Naive B cell (primary cell): ENCODE measurements around the gene SCUBE2. TPM values are rescaled to one million over a fixed set of nuclear protein-coding genes. Genes with fewer than 3 reads are reported as not detected.
"Not testable (repeated sequence)": the region's sequence is repeated elsewhere in the genome, so short reads cannot be mapped to it uniquely, and the experiment has no call there.

ENCODE experiments used
- ATAC-seq, 2 donors: fragments of 150-1000 bp; cut with Tn5 transposase; 2 replicates each; pipeline ENCODE4 v1.10.0; 2021; ENCODE audit warnings: low read depth in 2 of 2, mild to moderate bottlenecking in 2 of 2, moderate library complexity in 2 of 2
- DNase-seq: peaks from one replicate; pipeline ENCODE4 v3.0.0; 2022
- H3K27ac Mint-ChIP-seq, 6 donors: one replicate each; pipeline ENCODE4 v1.8.0; 2020 to 2022; ENCODE audit warnings: mild to moderate bottlenecking in 6 of 6, mixed read lengths in 6 of 6, moderate library complexity in 5 of 6, inconsistent platforms in 2 of 6
- H3K27me3 Mint-ChIP-seq, 3 donors: one replicate each; pipeline ENCODE4 v1.8.0; 2021 to 2022; ENCODE audit warnings: mixed read lengths in 3 of 3, mild to moderate bottlenecking in 1 of 3
- H3K36me3 Mint-ChIP-seq, 2 donors: one replicate each; pipeline ENCODE4 v1.8.0; 2020 to 2022; ENCODE audit warnings: mixed read lengths in 2 of 2, inconsistent platforms in 1 of 2, mild to moderate bottlenecking in 1 of 2
- H3K4me1 Mint-ChIP-seq, 3 donors: one replicate each; pipeline ENCODE4 v1.8.0; 2020 to 2022; ENCODE audit warnings: mixed read lengths in 3 of 3, inconsistent platforms in 1 of 3, mild to moderate bottlenecking in 1 of 3, moderate library complexity in 1 of 3
- H3K4me3 Mint-ChIP-seq, 8 donors: one replicate each; pipeline ENCODE4 v1.8.0; 2020 to 2022; ENCODE audit warnings: mild to moderate bottlenecking in 8 of 8, mixed read lengths in 8 of 8, moderate library complexity in 8 of 8, inconsistent platforms in 2 of 8
- H3K9me3 Mint-ChIP-seq, 7 donors: one replicate each; pipeline ENCODE4 v1.8.0; 2020 to 2022; ENCODE audit warnings: mixed read lengths in 7 of 7, mild to moderate bottlenecking in 5 of 7, inconsistent platforms in 2 of 7, moderate library complexity in 1 of 7
- polyA plus RNA-seq, 6 donors: library from polyadenylated mRNA; unstranded; fragments of 300-500 nt; fragmentation: Illumina TruSeq; gene quantifications; one replicate each; pipeline ENCODE4 v1.2.3, GENCODE V29; 2021; ENCODE audit warnings: low read depth in 6 of 6

Gene SCUBE2
- polyA plus RNA-seq, 6 donors from 2014 or later: not detected

GRCh38 chr11:9016916-9017642, 74.3 kb downstream of the SCUBE2 start:
- no peak overlapping the region for H3K27ac Mint-ChIP-seq
- H3K36me3 Mint-ChIP-seq: no peaks in the 10 kb centered on the region
- ATAC-seq (no peak), DNase-seq (no peak)
- no peak overlapping the region for H3K4me3 Mint-ChIP-seq
- H3K27me3 Mint-ChIP-seq: peaks cover 13 to 16% (median 15%) of the 10 kb centered on the region in 3 donors
- peaks cover 0 to 5% (median 2%) of the 10 kb centered on the region in 7 donors for H3K9me3 Mint-ChIP-seq
- no peaks in the 10 kb centered on the region for H3K4me1 Mint-ChIP-seq

DNA sequence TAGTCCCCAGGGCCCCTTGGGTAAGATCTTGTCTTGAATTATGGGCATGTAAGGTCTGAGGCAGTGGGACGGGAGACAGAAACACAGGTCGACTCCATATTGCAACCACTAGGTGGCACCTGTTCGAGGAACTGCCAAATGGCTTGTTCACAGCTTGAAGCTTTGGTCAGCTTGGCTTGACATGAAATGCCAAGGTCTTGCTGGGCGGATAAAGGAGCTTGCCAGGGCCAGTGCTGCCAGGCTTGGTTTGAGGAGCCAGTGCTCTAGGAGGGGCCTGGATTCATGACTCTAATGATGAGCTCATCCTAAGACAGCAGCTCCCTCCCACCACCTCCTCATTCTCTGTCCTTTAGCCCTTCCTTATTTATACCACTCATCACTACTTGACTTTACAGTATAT, 75.7 kb downstream of the SCUBE2 start:
- ATAC-seq: peak; percentile 62 to 78

GRCh38 chr11:9014826-9015225, 76.6 kb downstream of the SCUBE2 start:
- Mint-ChIP-seq H3K4me1 (no peaks in the 10 kb centered on the region), H3K9me3 (peaks cover 0 to 14% (median 7%) of the 10 kb centered on the region in 7 donors), H3K4me3 (no peak overlapping the region), H3K27ac (no peak overlapping the region), H3K27me3 (peaks cover 11 to 32% (median 24%) of the 10 kb centered on the region in 3 donors), H3K36me3 (no peaks in the 10 kb centered on the region)
- DNase-seq (no peak), ATAC-seq (no peak)

More for the DNA sequence above, 75.7 kb downstream of the SCUBE2 start:
- Mint-ChIP-seq H3K4me1 (no peaks in the 10 kb centered on the region), H3K36me3 (no peaks in the 10 kb centered on the region), H3K27me3 (peaks cover 11 to 23% (median 19%) of the 10 kb centered on the region in 3 donors), H3K4me3 (no peak overlapping the region), H3K9me3 (peaks cover 0 to 8% (median 2%) of the 10 kb centered on the region in 7 donors), H3K27ac (no peak overlapping the region)
- peak; percentile 36 for DNase-seq

- no peak overlapping the region for H3K27ac Mint-ChIP-seq
- no peaks in the 10 kb centered on the region for H3K4me1 Mint-ChIP-seq
- H3K27me3 Mint-ChIP-seq: peaks cover 11 to 33% (median 24%) of the 10 kb centered on the region in 3 donors
- peaks cover 0 to 14% (median 8%) of the 10 kb centered on the region in 7 donors for H3K9me3 Mint-ChIP-seq
- no peak for DNase-seq
- no peak overlapping the region for H3K4me3 Mint-ChIP-seq
- H3K36me3 Mint-ChIP-seq: no peaks in the 10 kb centered on the region
- no peak for ATAC-seq
Measured at GRCh38 chr11:9013373-9013772, 78.0 kb downstream of the SCUBE2 start.

- not testable (repeated sequence) for H3K27ac Mint-ChIP-seq, ATAC-seq, H3K4me3 Mint-ChIP-seq, H3K36me3 Mint-ChIP-seq, DNase-seq, H3K4me1 Mint-ChIP-seq
- H3K9me3 Mint-ChIP-seq: peaks cover 0 to 18% (median 9%) of the 10 kb centered on the region in 7 donors
- H3K27me3 Mint-ChIP-seq: peaks cover 23 to 60% (median 32%) of the 10 kb centered on the region in 3 donors
Measured at GRCh38 chr11:9009538-9009937, 81.9 kb downstream of the SCUBE2 start.

DNA sequence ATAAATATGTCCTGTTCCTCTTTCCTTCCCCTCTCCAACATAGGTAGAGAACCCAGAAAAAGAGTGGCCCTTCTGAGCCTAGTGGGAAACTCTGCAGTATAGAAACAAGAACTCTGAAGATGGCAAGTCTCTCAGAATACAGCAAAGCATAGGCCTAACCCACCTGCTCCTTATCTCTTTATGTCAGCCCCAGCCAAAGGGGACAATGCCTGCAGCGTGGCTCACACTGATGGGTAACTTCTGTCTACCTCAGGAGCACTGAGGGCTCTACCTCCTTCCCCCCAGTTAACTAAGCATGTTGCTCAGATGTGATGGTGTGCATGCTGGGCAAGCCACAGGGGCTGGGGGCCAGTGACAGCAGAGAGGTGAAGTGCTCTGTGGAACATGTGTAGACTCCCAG, 82.7 kb downstream of the SCUBE2 start:
- Mint-ChIP-seq H3K27ac (no peak overlapping the region), H3K9me3 (peaks cover 0 to 18% (median 9%) of the 10 kb centered on the region in 7 donors), H3K4me1 (peaks cover 0 to 8% (median 6%) of the 10 kb centered on the region in 3 donors)

DNA sequence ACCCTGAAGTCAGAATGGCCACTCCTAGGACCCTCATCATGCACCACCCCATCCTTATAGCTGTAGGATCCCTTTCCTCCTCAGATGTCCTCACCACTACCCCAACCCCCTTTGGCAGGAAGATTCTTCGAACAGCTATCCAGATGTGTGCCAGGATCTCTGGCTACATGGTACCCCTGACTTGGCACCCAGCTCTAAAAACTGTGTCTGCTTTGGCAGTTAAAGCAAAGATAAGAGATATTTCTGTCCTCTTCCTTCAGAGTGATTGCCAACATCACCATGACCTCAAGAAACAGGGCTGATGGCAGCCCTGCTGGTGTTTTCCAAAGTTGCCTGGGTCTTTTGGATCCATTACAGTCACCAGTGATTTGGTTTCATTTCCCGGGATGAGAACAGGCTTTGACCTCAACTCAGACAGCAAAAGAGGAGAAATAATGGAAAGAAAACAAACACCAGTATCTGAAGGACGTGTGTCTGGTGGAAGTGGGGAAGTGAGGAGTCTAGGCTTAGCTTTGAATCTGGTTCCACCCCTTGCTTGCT, 83.3 kb downstream of the SCUBE2 start:
- ATAC-seq: no peak
- H3K36me3 Mint-ChIP-seq: no peaks in the 10 kb centered on the region
- peaks cover 21 to 58% (median 31%) of the 10 kb centered on the region in 3 donors for H3K27me3 Mint-ChIP-seq
- no peak overlapping the region for H3K27ac Mint-ChIP-seq
- no peak overlapping the region for H3K4me3 Mint-ChIP-seq
- DNase-seq: no peak
- peaks cover 0 to 17% (median 10%) of the 10 kb centered on the region in 7 donors for H3K9me3 Mint-ChIP-seq
- peaks cover 4 to 11% (median 9%) of the 10 kb centered on the region in 3 donors for H3K4me1 Mint-ChIP-seq

More for the DNA sequence above, 82.7 kb downstream of the SCUBE2 start:
- H3K27me3 Mint-ChIP-seq: peaks cover 22 to 60% (median 32%) of the 10 kb centered on the region in 3 donors
- DNase-seq: no peak
- no peak for ATAC-seq
- no peak overlapping the region for H3K4me3 Mint-ChIP-seq
- H3K36me3 Mint-ChIP-seq: no peaks in the 10 kb centered on the region

DNA sequence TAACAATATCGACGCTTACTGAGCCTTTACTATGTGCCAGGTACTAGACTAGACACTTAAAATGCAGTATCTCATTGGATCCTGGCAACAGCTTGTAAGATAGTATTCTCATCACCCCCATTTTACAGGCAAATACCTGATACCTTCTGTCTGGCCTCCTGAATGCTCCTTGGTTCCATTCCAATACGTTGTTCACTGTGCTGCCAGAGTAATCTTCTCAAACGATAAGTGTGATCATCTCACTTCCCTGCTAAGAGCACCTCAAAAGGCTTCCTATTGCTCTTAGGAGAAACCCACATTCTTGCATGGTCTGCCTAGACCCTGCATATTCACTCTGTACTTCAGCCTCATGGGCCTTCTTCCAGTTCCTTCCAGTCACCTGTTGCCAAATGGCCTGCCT, 86.3 kb downstream of the SCUBE2 start:
- no peak overlapping the region for H3K27ac Mint-ChIP-seq
- peaks cover 23 to 62% (median 46%) of the 10 kb centered on the region in 3 donors for H3K27me3 Mint-ChIP-seq
- DNase-seq (no peak), ATAC-seq (no peak)
- H3K9me3 Mint-ChIP-seq: peaks cover 0 to 7% (median 5%) of the 10 kb centered on the region in 7 donors
- H3K36me3 Mint-ChIP-seq: no peaks in the 10 kb centered on the region
- H3K4me1 Mint-ChIP-seq: peaks cover 8 to 16% (median 12%) of the 10 kb centered on the region in 3 donors
- peak overlapping the region; percentile 56 to 86 (median 74) for H3K4me3 Mint-ChIP-seq

- ATAC-seq (peak; percentile 13 to 18), DNase-seq (no peak)
- H3K27ac Mint-ChIP-seq: peak overlapping the region in 1 of 6 donors; percentile 43
Measured at GRCh38 chr11:9004183-9004926, 87.0 kb downstream of the SCUBE2 start.

GRCh38 chr11:9003573-9004182, 87.7 kb downstream of the SCUBE2 start, which contains the start of gene NRIP3:
Gene NRIP3 (minus strand): TSS chr11:9004001. CDS start chr11:9003935, 66 bp downstream.
- Mint-ChIP-seq H3K4me1 (peaks cover 8 to 16% (median 12%) of the 10 kb centered on the region in 3 donors), H3K27ac (peak within 1 kb of the TSS in 4 of 6 donors; percentile 39 to 89 (median 48)), H3K9me3 (peaks cover 0 to 4% (median 0%) of the 10 kb centered on the region in 7 donors), H3K4me3 (peak within 1 kb of the TSS; percentile 80 to 93 (median 85)), H3K36me3 (peaks cover 0 to 8% of the 10 kb centered on the region in 2 donors), H3K27me3 (peaks cover 37 to 71% (median 57%) of the 10 kb centered on the region in 3 donors)
- DNase-seq (peak; percentile 72), ATAC-seq (peak; percentile 89 to 90)

More at GRCh38 chr11:9004183-9004926, 87.0 kb downstream of the SCUBE2 start:
- Mint-ChIP-seq H3K4me3 (peak overlapping the region; percentile 56 to 86 (median 74)), H3K27me3 (peaks cover 31 to 65% (median 51%) of the 10 kb centered on the region in 3 donors), H3K4me1 (peaks cover 8 to 16% (median 12%) of the 10 kb centered on the region in 3 donors), H3K9me3 (peaks cover 0 to 4% (median 0%) of the 10 kb centered on the region in 7 donors), H3K36me3 (peaks cover 0 to 2% of the 10 kb centered on the region in 2 donors)

GRCh38 chr11:9002920-9003572, 88.4 kb downstream of the SCUBE2 start:
- ATAC-seq (no peak), DNase-seq (peak; percentile 3)
- Mint-ChIP-seq H3K4me3 (peak overlapping the region; percentile 80 to 93 (median 85)), H3K4me1 (peaks cover 8 to 16% (median 12%) of the 10 kb centered on the region in 3 donors), H3K36me3 (peaks cover 0 to 8% of the 10 kb centered on the region in 2 donors), H3K27me3 (peaks cover 39 to 69% (median 61%) of the 10 kb centered on the region in 3 donors), H3K27ac (peak overlapping the region in 3 of 6 donors; percentile 39 to 89 (median 54)), H3K9me3 (peaks cover 0 to 4% (median 0%) of the 10 kb centered on the region in 7 donors)

GRCh38 chr11:9001736-9002135, 89.7 kb downstream of the SCUBE2 start:
- Mint-ChIP-seq H3K9me3 (peaks cover 0 to 4% (median 0%) of the 10 kb centered on the region in 7 donors), H3K27ac (no peak overlapping the region), H3K36me3 (peaks cover 0 to 8% of the 10 kb centered on the region in 2 donors), H3K4me3 (peak overlapping the region in 1 of 8 donors; percentile 33), H3K4me1 (peaks cover 8 to 16% (median 12%) of the 10 kb centered on the region in 3 donors), H3K27me3 (peaks cover 39 to 66% (median 59%) of the 10 kb centered on the region in 3 donors)
- ATAC-seq (no peak), DNase-seq (no peak)
